IPS-18a (cell line): Measurements from ENCODE around the gene SH3BP5.

Experiments
- H3K27ac ChIP-seq: one replicate; pipeline ENCODE4 v1.5.1; 2013; ENCODE audit warnings: low read length
- H3K27me3 ChIP-seq: one replicate; pipeline ENCODE4 v1.6.1; 2013; ENCODE audit warnings: mild to moderate bottlenecking, low read length; ENCODE audit not compliant: control insufficient read depth, insufficient read depth
- H3K36me3 ChIP-seq: one replicate; pipeline ENCODE4 v1.6.1; 2013; ENCODE audit warnings: low read depth, low read length; ENCODE audit not compliant: control insufficient read depth
- H3K4me1 ChIP-seq: one replicate; pipeline ENCODE4 v1.6.1; 2013; ENCODE audit warnings: low read depth, low read length; ENCODE audit not compliant: control insufficient read depth
- H3K4me3 ChIP-seq: one replicate; pipeline ENCODE4 v1.5.1; 2013; ENCODE audit warnings: low read length
- H3K9ac ChIP-seq: one replicate; pipeline ENCODE4 v1.6.1; 2013; ENCODE audit warnings: mild to moderate bottlenecking, low read length, moderate library complexity
- H3K9me3 ChIP-seq: one replicate; pipeline ENCODE4 v1.6.1; 2013; ENCODE audit warnings: low read depth, low read length; ENCODE audit not compliant: control insufficient read depth

Gene SH3BP5

DNA sequence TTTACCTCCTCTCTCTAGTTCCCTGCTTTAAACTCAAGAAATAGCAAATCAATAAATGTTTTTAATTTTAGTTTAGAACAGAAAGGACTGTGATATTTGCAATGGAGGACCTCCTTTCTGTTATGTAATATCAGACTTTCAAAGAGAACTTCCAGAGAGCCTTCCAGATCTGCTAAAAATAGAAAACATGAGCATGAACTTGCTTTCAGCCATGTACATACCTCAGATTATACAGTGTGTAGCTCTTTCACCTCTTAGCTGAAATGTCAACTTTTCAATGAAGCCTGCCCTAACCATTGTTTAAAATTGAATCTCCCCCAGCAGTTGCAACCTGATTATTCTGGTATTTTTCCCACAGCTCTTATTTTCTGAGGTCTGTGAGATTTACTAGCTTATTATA is 113.7 kb downstream of the SH3BP5 start:
- Histone ChIP-seq H3K27ac (no peak overlapping the region), H3K36me3 (peaks cover 43% of the 10 kb centered on the region), H3K27me3 (no peaks in the 10 kb centered on the region), H3K4me3 (no peak overlapping the region), H3K4me1 (no peaks in the 10 kb centered on the region), H3K9me3 (no peaks in the 10 kb centered on the region), H3K9ac (no peak overlapping the region)

DNA sequence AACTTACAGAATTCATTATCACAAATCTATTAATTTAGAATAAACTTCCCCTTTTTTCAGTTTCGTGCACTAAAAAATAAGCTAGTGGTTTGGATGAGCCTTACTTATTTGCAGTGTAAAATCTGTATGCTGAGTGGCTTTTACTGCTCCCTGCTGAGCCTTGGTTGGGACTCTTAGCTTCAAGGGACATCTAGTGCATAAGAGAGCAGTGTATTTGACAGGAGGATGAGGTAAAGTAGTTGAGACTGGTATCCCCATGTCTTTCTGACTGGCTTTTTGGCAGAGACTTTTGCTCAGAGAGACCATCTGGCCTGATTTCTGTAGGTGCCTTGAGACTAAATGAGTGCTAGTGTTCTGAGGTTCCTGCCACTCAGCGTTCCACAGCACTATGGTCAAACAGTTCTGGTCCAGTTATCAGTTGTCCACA is 114.5 kb downstream of the SH3BP5 start:
- Histone ChIP-seq H3K27ac (no peak overlapping the region), H3K9me3 (no peaks in the 10 kb centered on the region), H3K27me3 (no peaks in the 10 kb centered on the region), H3K4me1 (no peaks in the 10 kb centered on the region), H3K4me3 (no peak overlapping the region), H3K36me3 (peaks cover 40% of the 10 kb centered on the region), H3K9ac (no peak overlapping the region)

DNA sequence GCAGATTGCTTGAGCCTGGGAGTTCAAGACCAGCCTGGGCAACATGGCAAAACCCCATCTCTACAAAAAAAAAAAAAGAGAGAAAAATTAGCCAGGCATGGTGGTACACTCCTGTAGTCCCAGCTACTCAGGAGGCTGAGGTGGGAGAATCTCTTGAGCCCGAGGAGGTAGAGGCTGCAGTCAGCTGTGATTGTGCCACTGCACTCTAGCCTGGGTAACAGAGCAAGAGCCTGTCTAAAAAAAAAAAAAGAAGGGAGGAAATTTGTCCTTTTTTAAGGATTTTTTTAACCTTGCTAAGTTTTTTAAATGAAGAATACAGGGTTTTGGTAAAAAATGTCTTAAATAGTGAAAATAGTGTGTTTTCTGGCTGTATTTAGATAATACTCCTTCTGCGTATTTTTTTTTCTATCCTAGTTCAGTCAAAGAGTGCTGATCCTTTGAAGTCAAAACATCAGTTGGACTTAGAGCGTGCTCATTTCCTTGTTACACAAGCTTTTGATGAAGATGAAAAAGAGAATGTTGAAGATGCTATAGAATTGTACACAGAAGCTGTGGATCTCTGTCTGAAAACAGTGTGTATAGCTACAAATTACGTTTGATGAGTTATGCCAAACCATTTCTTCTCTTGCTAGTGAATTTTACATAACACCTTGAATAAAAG is 115.2 kb downstream of the SH3BP5 start:
- Histone ChIP-seq H3K27ac (no peak overlapping the region), H3K36me3 (peaks cover 41% of the 10 kb centered on the region), H3K27me3 (no peaks in the 10 kb centered on the region)

DNA sequence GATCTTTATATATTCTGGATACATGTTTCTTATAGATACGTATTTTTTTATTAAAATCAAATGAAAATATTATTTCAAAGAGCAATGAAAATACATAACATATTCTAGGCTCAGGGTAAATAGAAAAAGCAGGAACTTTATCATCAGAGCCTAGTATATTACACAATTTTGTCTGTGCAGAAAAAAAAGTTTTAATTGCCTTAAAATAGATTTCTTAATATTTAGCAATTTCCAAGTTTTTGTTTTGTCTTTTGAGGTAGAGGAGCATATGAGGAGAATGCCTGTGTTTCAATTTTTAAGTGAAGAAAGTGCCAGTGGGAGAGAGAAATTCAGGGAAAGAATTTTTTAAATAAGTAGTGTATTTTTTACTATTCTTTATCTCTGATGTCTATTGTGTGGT is 115.9 kb downstream of the SH3BP5 start:
- Histone ChIP-seq H3K27ac (no peak overlapping the region), H3K9ac (no peak overlapping the region), H3K4me3 (no peak overlapping the region), H3K9me3 (no peaks in the 10 kb centered on the region), H3K27me3 (no peaks in the 10 kb centered on the region), H3K36me3 (peaks cover 41% of the 10 kb centered on the region), H3K4me1 (no peaks in the 10 kb centered on the region)

More for the DNA sequence above, 115.2 kb downstream of the SH3BP5 start:
- Histone ChIP-seq H3K4me1 (no peaks in the 10 kb centered on the region), H3K9me3 (no peaks in the 10 kb centered on the region), H3K9ac (no peak overlapping the region), H3K4me3 (no peak overlapping the region)

DNA sequence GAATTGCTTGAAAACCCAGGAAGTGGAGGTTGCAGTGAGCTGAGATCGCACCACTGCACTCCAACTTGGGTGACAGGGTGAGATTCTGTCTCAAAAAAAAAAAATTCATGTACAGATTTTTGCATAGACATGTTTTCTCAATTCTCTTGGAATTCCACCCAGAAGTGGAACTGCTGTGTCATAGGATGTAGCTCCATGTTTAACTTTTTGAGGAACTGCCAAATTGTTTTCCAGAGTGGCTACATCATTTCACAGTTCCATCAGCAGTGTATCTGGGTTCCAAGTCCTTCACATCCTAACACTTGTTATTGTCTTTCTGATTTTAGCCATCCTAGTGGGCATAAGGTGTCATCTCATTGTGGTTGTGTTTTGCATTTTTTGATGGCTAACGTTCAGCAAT is 116.4 kb downstream of the SH3BP5 start:
- H3K27ac ChIP-seq: no peak overlapping the region
- peaks cover 40% of the 10 kb centered on the region for H3K36me3 ChIP-seq
- no peaks in the 10 kb centered on the region for H3K4me1 ChIP-seq
- H3K4me3 ChIP-seq: no peak overlapping the region
- no peaks in the 10 kb centered on the region for H3K27me3 ChIP-seq
- no peaks in the 10 kb centered on the region for H3K9me3 ChIP-seq
- H3K9ac ChIP-seq: no peak overlapping the region

DNA sequence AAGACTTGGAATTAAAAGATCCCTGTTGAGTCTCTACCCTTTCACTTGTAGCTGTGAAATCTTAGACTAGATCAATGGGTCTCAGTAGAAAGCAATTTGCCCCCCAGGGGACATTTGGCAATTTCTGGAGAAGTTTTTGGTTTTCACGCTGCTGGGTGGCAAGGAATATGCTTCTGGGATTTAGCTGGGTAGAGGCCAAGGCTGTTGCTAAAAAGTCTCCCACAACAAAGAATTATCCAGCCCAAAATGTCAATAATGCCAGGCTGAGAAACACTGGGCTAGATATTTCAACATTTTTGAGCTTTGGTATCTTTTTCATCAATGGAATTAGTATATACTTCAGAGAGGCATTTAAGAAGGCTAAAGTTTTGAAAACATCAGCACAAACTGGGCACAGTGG is 117.6 kb downstream of the SH3BP5 start:
- H3K36me3 ChIP-seq: peaks cover 37% of the 10 kb centered on the region
- H3K9me3 ChIP-seq: no peaks in the 10 kb centered on the region
- no peak overlapping the region for H3K27ac ChIP-seq
- H3K4me3 ChIP-seq: no peak overlapping the region
- no peaks in the 10 kb centered on the region for H3K27me3 ChIP-seq
- no peaks in the 10 kb centered on the region for H3K4me1 ChIP-seq
- H3K9ac ChIP-seq: no peak overlapping the region

DNA sequence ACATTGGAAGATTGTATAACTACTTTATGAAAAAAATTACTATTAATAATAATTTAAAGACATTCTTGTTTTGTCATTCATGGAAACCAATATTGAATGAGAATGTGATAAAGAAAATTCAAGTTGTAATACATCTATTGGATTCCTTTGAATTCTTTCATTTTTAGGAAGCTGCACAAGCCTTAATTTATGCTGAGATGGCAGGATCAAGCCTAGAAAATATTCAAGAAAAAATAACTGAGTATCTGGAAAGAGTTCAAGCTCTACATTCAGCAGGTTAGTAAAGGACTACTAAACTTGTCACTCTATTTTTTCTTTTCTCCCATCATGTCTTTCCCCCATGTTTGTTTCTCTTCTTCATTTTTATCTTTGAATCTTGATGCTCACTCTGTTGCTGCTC is 120.4 kb downstream of the SH3BP5 start:
- Histone ChIP-seq H3K9ac (no peak overlapping the region), H3K27ac (no peak overlapping the region), H3K36me3 (peaks cover 16% of the 10 kb centered on the region), H3K4me1 (peaks cover 3% of the 10 kb centered on the region), H3K27me3 (no peaks in the 10 kb centered on the region), H3K4me3 (no peak overlapping the region), H3K9me3 (no peaks in the 10 kb centered on the region)

DNA sequence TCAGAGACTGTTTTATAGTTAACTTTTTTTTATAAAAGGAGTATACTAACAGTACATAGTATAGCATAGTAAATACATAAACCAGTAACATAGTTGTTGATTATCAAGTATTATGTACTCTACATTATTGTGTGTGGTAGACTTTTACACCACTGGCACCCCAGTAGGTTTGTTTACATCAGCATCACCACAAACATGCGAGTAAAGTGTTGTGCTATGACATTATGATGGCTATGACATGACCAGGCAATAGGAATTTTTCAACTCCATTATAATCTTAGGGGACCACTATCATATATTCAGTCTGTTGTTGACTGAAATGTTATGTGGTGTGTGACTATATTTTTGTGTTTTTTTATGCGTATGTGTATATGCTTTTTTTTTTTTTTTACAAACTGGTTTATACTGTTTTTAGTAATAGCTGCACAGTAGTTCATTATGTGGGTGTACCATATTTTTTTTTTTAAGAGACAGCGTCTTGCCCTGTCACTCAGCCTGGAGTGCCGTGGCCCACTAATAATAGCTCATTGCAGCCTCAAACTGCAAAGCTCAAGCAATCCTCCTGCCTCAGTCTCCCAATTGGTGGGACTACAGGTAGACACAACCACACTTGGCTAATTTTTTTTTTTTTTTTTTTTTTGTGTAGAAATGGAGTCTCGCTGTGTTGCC is 124.4 kb downstream of the SH3BP5 start:
- Histone ChIP-seq H3K36me3 (peaks cover 11% of the 10 kb centered on the region), H3K27ac (no peak overlapping the region), H3K9ac (no peak overlapping the region), H3K9me3 (no peaks in the 10 kb centered on the region), H3K4me3 (peak overlapping the region; percentile 91), H3K27me3 (no peaks in the 10 kb centered on the region), H3K4me1 (peaks cover 3% of the 10 kb centered on the region)

DNA sequence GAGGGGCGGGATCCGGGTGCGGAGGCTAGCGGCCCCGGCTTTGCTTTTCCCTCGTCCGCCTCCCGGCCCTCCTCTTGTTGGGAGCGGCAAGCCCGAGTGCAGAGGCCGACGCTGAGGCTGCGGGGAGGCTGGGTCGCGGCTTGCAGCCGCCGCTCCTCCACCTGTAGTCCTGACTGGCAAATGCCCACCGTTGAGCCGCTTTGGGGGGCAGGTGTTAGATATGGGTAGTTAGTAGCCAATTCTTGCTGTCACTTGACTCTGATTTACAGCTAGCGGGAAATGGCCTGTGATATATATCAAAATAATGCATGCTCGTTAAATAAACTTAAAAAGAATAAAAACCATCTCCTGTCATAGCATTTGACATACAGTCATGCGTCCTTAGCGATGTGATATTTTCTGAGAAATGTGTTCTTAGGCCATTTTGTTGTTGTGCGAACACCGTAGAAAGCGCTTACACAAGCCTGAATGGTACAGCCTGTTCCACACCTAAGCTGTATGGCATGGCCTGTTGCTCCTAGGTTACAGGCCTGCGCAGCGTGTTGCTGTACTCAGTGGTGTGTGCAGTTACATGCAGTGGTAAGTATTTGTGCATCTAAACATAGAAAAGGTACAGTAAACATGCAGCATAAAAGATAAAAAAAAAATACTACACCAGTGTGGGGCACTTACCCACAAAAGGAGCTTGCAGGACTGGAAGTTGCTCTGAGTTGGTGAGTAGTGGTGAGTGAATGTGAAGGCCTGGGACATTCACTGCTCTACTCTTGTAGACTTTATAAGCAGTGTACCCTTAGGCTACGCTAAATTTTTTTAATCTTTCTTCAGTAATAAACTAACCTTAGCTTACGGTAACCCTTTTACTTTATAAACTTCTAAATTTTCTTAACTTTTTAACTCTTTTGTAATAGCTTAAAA is 125.5 kb downstream of the SH3BP5 start:
- no peak overlapping the region for H3K27ac ChIP-seq
- H3K4me1 ChIP-seq: peaks cover 3% of the 10 kb centered on the region
- peak overlapping the region; percentile 91 for H3K4me3 ChIP-seq
- H3K36me3 ChIP-seq: peaks cover 1% of the 10 kb centered on the region
- no peaks in the 10 kb centered on the region for H3K9me3 ChIP-seq
- H3K9ac ChIP-seq: peak overlapping the region; percentile 72
- H3K27me3 ChIP-seq: no peaks in the 10 kb centered on the region

DNA sequence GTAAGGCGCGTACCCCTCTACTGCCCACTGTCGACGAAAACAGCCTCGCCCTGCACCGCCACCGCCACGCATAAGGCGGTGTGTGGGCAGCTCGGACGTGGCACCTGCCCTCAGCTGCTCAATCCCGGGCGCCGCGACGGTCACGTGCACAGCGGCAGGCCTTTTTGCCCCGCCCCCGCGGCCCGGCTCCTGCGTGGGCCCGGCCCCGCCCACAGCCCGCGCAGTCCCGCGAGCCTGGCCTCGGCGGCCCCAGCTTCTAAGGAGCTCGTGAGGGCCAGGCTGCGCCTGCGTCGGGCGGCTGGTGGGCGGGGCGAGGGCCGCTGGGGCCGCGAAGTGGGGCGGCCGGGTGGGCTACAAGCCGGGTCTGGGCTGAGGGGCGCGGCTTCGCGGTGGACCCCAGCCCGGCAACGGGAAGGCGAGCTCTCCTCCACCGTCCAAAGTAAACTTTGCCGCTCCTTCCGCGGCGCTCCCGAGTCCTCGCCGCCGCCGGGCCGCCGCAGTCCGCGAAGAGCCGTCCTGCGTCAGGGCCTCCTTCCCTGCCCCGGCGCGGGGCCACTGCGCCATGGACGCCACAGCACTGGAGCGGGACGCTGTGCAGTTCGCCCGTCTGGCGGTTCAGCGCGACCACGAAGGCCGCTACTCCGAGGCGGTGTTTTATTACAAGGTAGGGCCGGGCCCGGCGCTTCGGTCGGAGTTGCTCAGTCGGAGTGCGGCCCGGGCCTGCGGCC is 126.3 kb downstream of the SH3BP5 start, which contains the start of gene CAPN7:
Gene CAPN7 (plus strand): TSS at position 313 of the 728 bp plus-strand sequence. CDS start 250 bp downstream, at position 563.
- Histone ChIP-seq H3K9ac (peak within 1 kb of the TSS; percentile 72), H3K4me3 (peak within 1 kb of the TSS; percentile 91), H3K9me3 (no peaks in the 10 kb centered on the region), H3K36me3 (no peaks in the 10 kb centered on the region), H3K27ac (no peak within 1 kb of the TSS), H3K27me3 (no peaks in the 10 kb centered on the region), H3K4me1 (peaks cover 3% of the 10 kb centered on the region)

DNA sequence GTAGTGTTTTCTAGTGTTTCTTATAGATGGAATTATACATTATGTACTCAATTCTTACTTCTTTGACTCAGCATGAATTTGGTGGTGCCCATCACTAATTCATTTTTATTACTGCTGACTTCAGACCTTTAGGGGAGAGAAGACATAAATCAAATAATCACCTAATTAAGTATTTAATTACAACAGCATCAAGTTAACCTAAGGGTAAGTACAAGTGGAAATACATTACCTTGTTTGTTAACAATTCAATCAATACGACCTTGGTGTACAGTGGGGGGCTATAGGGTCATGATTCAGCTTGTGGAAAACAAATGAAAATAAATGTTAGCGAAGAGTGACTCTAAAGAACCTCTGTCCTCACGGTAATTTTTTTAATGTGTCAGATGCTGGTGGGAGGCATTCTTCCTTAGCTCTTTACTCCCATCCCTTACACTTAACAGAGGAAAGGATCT is 126.9 kb downstream of the SH3BP5 start:
- H3K4me1 ChIP-seq: peaks cover 3% of the 10 kb centered on the region
- peak overlapping the region; percentile 91 for H3K4me3 ChIP-seq
- H3K9me3 ChIP-seq: no peaks in the 10 kb centered on the region
- no peaks in the 10 kb centered on the region for H3K27me3 ChIP-seq
- no peaks in the 10 kb centered on the region for H3K36me3 ChIP-seq
- H3K27ac ChIP-seq: no peak overlapping the region
- H3K9ac ChIP-seq: peak overlapping the region; percentile 72
